ENCODE results near the gene HDDC3.
"Not testable (repeated sequence)": the region's sequence is repeated elsewhere in the genome, so short reads cannot be mapped to it uniquely, and the experiment has no call there.

Gene HDDC3

DNA sequence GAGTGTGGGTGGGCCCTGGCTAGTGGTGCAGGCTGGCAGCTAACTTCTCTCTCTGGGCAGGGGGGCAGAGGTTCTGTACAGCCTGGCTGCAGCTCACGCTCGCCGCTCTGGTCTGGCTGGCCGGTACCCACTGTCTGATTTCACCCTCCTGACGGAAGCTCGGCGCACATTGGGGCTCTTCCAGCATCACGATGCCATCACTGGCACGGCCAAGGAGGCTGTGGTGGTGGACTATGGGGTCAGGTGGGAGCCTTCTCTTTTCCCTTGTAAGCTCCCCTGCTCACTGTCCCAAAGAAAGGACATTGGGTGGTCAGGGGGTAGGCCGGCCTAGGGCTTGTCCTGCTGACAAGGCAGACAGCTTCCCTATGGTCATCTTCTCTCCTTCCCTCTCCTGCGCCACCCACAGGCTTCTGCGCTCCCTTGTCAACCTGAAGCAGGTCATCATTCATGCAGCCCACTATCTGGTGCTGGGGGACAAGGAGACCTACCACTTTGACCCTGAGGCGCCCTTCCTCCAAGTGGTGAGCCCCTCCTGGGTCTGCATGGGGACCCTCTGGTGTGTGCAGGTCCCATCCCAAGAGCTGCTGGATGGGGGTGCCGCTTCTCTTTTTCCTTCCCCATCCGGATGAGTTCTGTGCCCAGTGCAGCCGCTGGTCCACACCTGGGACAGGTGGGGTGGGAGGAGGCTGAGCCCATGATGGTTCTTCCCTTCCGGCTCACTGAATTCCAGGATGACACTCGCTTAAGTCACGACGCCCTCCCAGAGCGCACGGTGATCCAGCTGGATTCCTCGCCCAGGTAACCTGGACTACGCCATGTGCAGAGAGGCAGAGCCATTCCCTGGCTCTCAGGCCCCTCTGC lies 21.7 kb downstream of the HDDC3 start:
- H3K27me3 ChIP-seq (ENCODE audit: insufficient read depth, low read length, poor library complexity, severe bottlenecking) = no peaks in the 10 kb centered on the region
- H3K9me2 ChIP-seq (replicated peaks; ENCODE audit: low read depth, low read length) = no peaks in the 10 kb centered on the region
- no peaks in the 10 kb centered on the region for H4K20me1 ChIP-seq (ENCODE audit: insufficient read depth, low read length, poor library complexity, severe bottlenecking)
- H3K9me3 ChIP-seq (ENCODE audit: insufficient read depth, low read depth, low read length) = no peaks in the 10 kb centered on the region
- H2AFZ ChIP-seq (ENCODE audit: low read length) = no peak overlapping the region
- no peak overlapping the region for H3K4me2 ChIP-seq (ENCODE audit: low read depth, low read length, poor library complexity, severe bottlenecking)
- peaks cover 21% of the 10 kb centered on the region; the same call in 1 of the 2 replicates for H3K36me3 ChIP-seq (ENCODE audit: insufficient read depth, low read length)
- no peak overlapping the region for H3K4me3 ChIP-seq (ENCODE audit: low read length, poor library complexity, severe bottlenecking)
- H3F3A ChIP-seq (ENCODE audit: low read depth) = no peaks in the 10 kb centered on the region
- H3K9ac ChIP-seq (ENCODE audit: low read depth, low read length, poor library complexity, severe bottlenecking) = no peak overlapping the region
- TF ChIP-seq, protein P1, sequence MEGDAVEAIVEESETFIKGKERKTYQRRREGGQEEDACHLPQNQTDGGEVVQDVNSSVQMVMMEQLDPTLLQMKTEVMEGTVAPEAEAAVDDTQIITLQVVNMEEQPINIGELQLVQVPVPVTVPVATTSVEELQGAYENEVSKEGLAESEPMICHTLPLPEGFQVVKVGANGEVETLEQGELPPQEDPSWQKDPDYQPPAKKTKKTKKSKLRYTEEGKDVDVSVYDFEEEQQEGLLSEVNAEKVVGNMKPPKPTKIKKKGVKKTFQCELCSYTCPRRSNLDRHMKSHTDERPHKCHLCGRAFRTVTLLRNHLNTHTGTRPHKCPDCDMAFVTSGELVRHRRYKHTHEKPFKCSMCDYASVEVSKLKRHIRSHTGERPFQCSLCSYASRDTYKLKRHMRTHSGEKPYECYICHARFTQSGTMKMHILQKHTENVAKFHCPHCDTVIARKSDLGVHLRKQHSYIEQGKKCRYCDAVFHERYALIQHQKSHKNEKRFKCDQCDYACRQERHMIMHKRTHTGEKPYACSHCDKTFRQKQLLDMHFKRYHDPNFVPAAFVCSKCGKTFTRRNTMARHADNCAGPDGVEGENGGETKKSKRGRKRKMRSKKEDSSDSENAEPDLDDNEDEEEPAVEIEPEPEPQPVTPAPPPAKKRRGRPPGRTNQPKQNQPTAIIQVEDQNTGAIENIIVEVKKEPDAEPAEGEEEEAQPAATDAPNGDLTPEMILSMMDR (conservative IDR thresholded peaks at IDR 0.05; ENCODE audit: low read length) = no peak
- no peak for TF ChIP-seq EZH2phosphoT487 (IDR thresholded peaks at IDR 0.05; ENCODE audit: borderline replicate concordance)
- H3K79me2 ChIP-seq (ENCODE audit: insufficient read depth, low read length) = 0 out of 2 replicates have a peak, but pooled peaks cover 2% of the 10 kb centered on the region
- H3K4me1 ChIP-seq (ENCODE audit: insufficient read depth, low read length, poor library complexity, severe bottlenecking) = no peaks in the 10 kb centered on the region

DNA sequence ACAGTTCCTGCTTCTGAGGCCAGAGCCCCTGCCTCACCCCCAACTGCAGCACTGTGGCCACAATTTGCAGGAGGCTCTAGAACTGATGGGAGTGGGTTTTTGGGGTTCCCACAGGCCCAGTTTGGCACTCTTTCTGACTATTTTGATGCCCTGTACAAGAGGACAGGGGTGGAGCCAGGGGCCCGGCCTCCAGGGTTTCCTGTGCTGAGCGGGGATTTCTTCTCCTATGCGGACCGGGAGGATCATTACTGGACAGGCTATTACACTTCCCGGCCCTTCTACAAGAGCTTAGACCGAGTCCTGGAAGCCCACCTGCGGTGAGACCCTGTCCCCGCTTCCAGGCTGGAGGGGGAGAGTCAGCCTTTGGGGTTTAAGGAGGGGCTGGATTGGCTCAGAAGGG lies 22.4 kb downstream of the HDDC3 start:
- Histone ChIP-seq H3K4me3 (ENCODE audit: low read length, poor library complexity, severe bottlenecking) (no peak overlapping the region), H3K79me2 (ENCODE audit: insufficient read depth, low read length) (peaks cover 8% of the 10 kb centered on the region; the same call in 1 of the 2 replicates), H3F3A (ENCODE audit: low read depth) (no peaks in the 10 kb centered on the region), H3K27me3 (ENCODE audit: insufficient read depth, low read length, poor library complexity, severe bottlenecking) (no peaks in the 10 kb centered on the region), H4K20me1 (ENCODE audit: insufficient read depth, low read length, poor library complexity, severe bottlenecking) (no peaks in the 10 kb centered on the region), H3K4me2 (ENCODE audit: low read depth, low read length, poor library complexity, severe bottlenecking) (no peak overlapping the region), H3K36me3 (ENCODE audit: insufficient read depth, low read length) (peaks cover 21% of the 10 kb centered on the region; the same call in 1 of the 2 replicates), H2AFZ (ENCODE audit: low read length) (no peak overlapping the region), H3K4me1 (ENCODE audit: insufficient read depth, low read length, poor library complexity, severe bottlenecking) (no peaks in the 10 kb centered on the region), H3K9me3 (ENCODE audit: insufficient read depth, low read depth, low read length) (no peaks in the 10 kb centered on the region), H3K9ac (ENCODE audit: low read depth, low read length, poor library complexity, severe bottlenecking) (no peak overlapping the region), H3K9me2 (replicated peaks; ENCODE audit: low read depth, low read length) (no peaks in the 10 kb centered on the region)
- TF ChIP-seq EZH2phosphoT487 (IDR thresholded peaks at IDR 0.05; ENCODE audit: borderline replicate concordance) = no peak
- TF ChIP-seq, protein P1 (conservative IDR thresholded peaks at IDR 0.05; ENCODE audit: low read length) = no peak

DNA sequence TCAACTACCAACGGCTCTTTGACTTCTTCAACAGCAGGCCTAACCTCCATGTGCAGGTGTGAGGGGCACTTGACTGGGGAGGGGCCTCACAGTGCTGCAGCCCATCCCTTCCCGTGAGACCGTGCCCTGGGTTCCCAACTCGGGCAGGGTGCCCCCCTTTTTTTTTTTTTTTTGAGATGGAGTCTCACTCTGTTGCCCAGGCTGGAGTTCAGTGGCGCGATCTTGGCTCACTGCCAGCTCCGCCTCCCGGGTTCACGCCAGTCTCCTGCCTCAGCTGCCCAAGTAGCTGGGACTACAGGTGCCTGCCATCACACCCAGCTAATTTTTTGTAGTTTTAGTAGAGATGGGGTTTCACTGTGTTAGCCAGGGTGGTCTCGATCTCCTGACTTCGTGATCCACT lies 22.9 kb downstream of the HDDC3 start:
- H3K4me2 ChIP-seq (ENCODE audit: low read depth, low read length, poor library complexity, severe bottlenecking); H3K9me2 ChIP-seq (replicated peaks; ENCODE audit: low read depth, low read length); H3K9ac ChIP-seq (ENCODE audit: low read depth, low read length, poor library complexity, severe bottlenecking); H3F3A ChIP-seq (ENCODE audit: low read depth); H3K27me3 ChIP-seq (ENCODE audit: insufficient read depth, low read length, poor library complexity, severe bottlenecking); H3K4me3 ChIP-seq (ENCODE audit: low read length, poor library complexity, severe bottlenecking); H3K9me3 ChIP-seq (ENCODE audit: insufficient read depth, low read depth, low read length); H4K20me1 ChIP-seq (ENCODE audit: insufficient read depth, low read length, poor library complexity, severe bottlenecking); H2AFZ ChIP-seq (ENCODE audit: low read length); H3K4me1 ChIP-seq (ENCODE audit: insufficient read depth, low read length, poor library complexity, severe bottlenecking): not testable (repeated sequence)
- peaks cover 11% of the 10 kb centered on the region; the same call in 1 of the 2 replicates for H3K79me2 ChIP-seq (ENCODE audit: insufficient read depth, low read length)
- peaks cover 21% of the 10 kb centered on the region; the same call in 1 of the 2 replicates for H3K36me3 ChIP-seq (ENCODE audit: insufficient read depth, low read length)
